Naive thymus-derived CD8-positive, alpha-beta T cell (primary cell): ENCODE data around the gene GGN. TPM values are rescaled to one million over a fixed set of nuclear protein-coding genes. Genes with fewer than 3 reads are reported as not detected.
"Not testable (repeated sequence)": the region's sequence is repeated elsewhere in the genome, so short reads cannot be mapped to it uniquely, and the experiment has no call there.

Experiments
- ATAC-seq, 2 donors: fragments of 150-1000 bp; cut with Tn5 transposase in 1 of 2; sonication (Bioruptor Pico), chemical (Tn5 transposase) in 1 of 2; 1 replicate in 1 of 2; 2 replicates in 1 of 2; pipeline ENCODE4 v1.10.0; 2021; ENCODE audit warnings: mild to moderate bottlenecking in 2 of 2, moderate library complexity in 2 of 2
- POLR2A ChIA-PET: fragments of 350-600 bp; sonication (Branson Sonifier 250); formaldehyde crosslinking; loops from one replicate; lab custom pipeline; 2021; ENCODE audit warnings: antibody characterized with exemption; lab: Charles Lee
- DNase-seq, 10 donors: peaks; one replicate each; pipeline versions ENCODE4 v3.0.0 to v3.0.0-alpha.2; 2020 to 2022
- H3K27ac Mint-ChIP-seq, 10 donors: one replicate each; pipeline ENCODE4 v1.8.0; 2020 to 2022; ENCODE audit warnings: mild to moderate bottlenecking in 10 of 10, mixed read lengths in 10 of 10, moderate library complexity in 4 of 10, inconsistent platforms in 1 of 10
- H3K27me3 Mint-ChIP-seq, 5 donors: one replicate each; pipeline ENCODE4 v1.8.0; 2021 to 2022; ENCODE audit warnings: mixed read lengths in 5 of 5
- H3K36me3 Mint-ChIP-seq, 3 donors: one replicate each; pipeline ENCODE4 v1.8.0; 2020 to 2022; ENCODE audit warnings: mixed read lengths in 3 of 3, mild to moderate bottlenecking in 2 of 3, inconsistent platforms in 1 of 3
- H3K4me1 Mint-ChIP-seq, 4 donors: one replicate each; pipeline ENCODE4 v1.8.0; 2021 to 2022; ENCODE audit warnings: mixed read lengths in 4 of 4
- H3K4me3 Mint-ChIP-seq, 10 donors: one replicate each; pipeline ENCODE4 v1.8.0; 2020 to 2022; ENCODE audit warnings: mild to moderate bottlenecking in 10 of 10, mixed read lengths in 10 of 10, moderate library complexity in 6 of 10, inconsistent platforms in 1 of 10
- H3K9me3 Mint-ChIP-seq, 9 donors: one replicate each; pipeline ENCODE4 v1.8.0; 2020 to 2022; ENCODE audit warnings: mixed read lengths in 9 of 9, mild to moderate bottlenecking in 3 of 9, inconsistent platforms in 1 of 9, moderate library complexity in 1 of 9
- polyA plus RNA-seq, 3 donors: library from polyadenylated mRNA; unstranded; fragments of 300-500 nt; fragmentation: Illumina TruSeq; gene quantifications; one replicate each; pipeline ENCODE4 v1.2.3, GENCODE V29; 2021
- total RNA-seq, 8 experiments: library from RNA in 2 of 8; stranded (reverse) in 2 of 8; gene quantifications; one replicate each; pipeline ENCODE4 v1.2.3 and lab custom pipeline; 2021 to 2026

The GGN gene
- total RNA-seq: not detected
- polyA plus RNA-seq: not detected
- total RNA-seq (lab: John Stamatoyannopoulos, UW): 0 to 0.22 (median 0.04) reads per million in 6 experiments

GRCh38 chr19:38387550-38388348, at the start of gene GGN:
GGN (minus strand) TSS chr19:38388034; CDS start chr19:38387261, 773 bp downstream.
- Mint-ChIP-seq H3K4me1 (peaks cover 11 to 23% (median 21%) of the 10 kb centered on the region in 4 donors), H3K9me3 (no peaks in the 10 kb centered on the region), H3K36me3 (peaks cover 0 to 37% (median 19%) of the 10 kb centered on the region in 3 donors), H3K27me3 (peaks cover 10 to 44% (median 27%) of the 10 kb centered on the region in 5 donors), H3K4me3 (peak within 1 kb of the TSS; percentile 81 to 97 (median 92)), H3K27ac (peak within 1 kb of the TSS; percentile 20 to 95 (median 82))
- DNase-seq (peak; percentile 55 to 85 (median 72)), ATAC-seq (peak; percentile 74 to 75)
- POLR2A ChIA-PET: interaction anchor here (0.7 to 6.4 kb wide), 7 partner anchors 9 to 231 kb away, joined by 3 to 48 read pairs (median 3); partner anchors contain the start of genes EIF3K, FAM98C and PSMD8

GRCh38 chr19:38437295-38437694, 49.5 kb upstream of the GGN start:
- Mint-ChIP-seq H3K4me3 (no peak overlapping the region), H3K27ac (peak overlapping the region in 1 of 10 donors; percentile 49), H3K4me1 (peaks cover 9 to 12% (median 10%) of the 10 kb centered on the region in 4 donors), H3K9me3 (peaks cover 0 to 2% (median 0%) of the 10 kb centered on the region in 9 donors), H3K36me3 (no peaks in the 10 kb centered on the region), H3K27me3 (peaks cover 14 to 56% (median 23%) of the 10 kb centered on the region in 5 donors)
- POLR2A ChIA-PET: interaction anchor here (0.7 kb wide), 1 partner anchor 23 kb away, joined by 3 read pairs; no protein-coding TSS in a partner anchor
- DNase-seq: no peak
- no peak for ATAC-seq

GRCh38 chr19:38434549-38435051, 46.8 kb upstream of the GGN start:
- DNase-seq: no peak
- Mint-ChIP-seq H3K9me3 (peaks cover 0 to 2% (median 0%) of the 10 kb centered on the region in 9 donors), H3K4me1 (peaks cover 5 to 12% (median 9%) of the 10 kb centered on the region in 4 donors), H3K27ac (peak overlapping the region in 1 of 10 donors; percentile 49), H3K36me3 (no peaks in the 10 kb centered on the region), H3K4me3 (peak overlapping the region in 1 of 10 donors; percentile 37), H3K27me3 (peaks cover 14 to 46% (median 20%) of the 10 kb centered on the region in 5 donors)
- POLR2A ChIA-PET: no interaction called here
- no peak for ATAC-seq

- DNase-seq (peak in 1 of 10 donors; percentile 18), ATAC-seq (peak; percentile 52 to 75)
- Mint-ChIP-seq H3K27me3 (peaks cover 13 to 43% (median 19%) of the 10 kb centered on the region in 5 donors), H3K9me3 (peaks cover 0 to 2% (median 0%) of the 10 kb centered on the region in 9 donors), H3K4me3 (peak within 1 kb of the TSS in 6 of 10 donors; percentile 28 to 68 (median 54)), H3K27ac (peak within 1 kb of the TSS in 3 of 10 donors; percentile 11 to 60 (median 49)), H3K36me3 (no peaks in the 10 kb centered on the region), H3K4me1 (peaks cover 5 to 12% (median 9%) of the 10 kb centered on the region in 4 donors)
- POLR2A ChIA-PET: no interaction called here
Measured at GRCh38 chr19:38433268-38433733, 45.5 kb upstream of the GGN start, which contains the start of gene RYR1. RYR1 (plus strand) TSS chr19:38433691; CDS start chr19:38433830, 139 bp downstream.

GRCh38 chr19:38430931-38431330, 43.1 kb upstream of the GGN start:
- H3K27ac Mint-ChIP-seq: no peak overlapping the region
- ATAC-seq: no peak
- POLR2A ChIA-PET: no interaction called here
- H3K36me3 Mint-ChIP-seq: no peaks in the 10 kb centered on the region
- no peak overlapping the region for H3K4me3 Mint-ChIP-seq
- peaks cover 7 to 30% (median 13%) of the 10 kb centered on the region in 5 donors for H3K27me3 Mint-ChIP-seq
- H3K9me3 Mint-ChIP-seq: no peaks in the 10 kb centered on the region
- no peak for DNase-seq
- H3K4me1 Mint-ChIP-seq: peaks cover 6 to 18% (median 14%) of the 10 kb centered on the region in 4 donors

GRCh38 chr19:38429811-38430156, 42.0 kb upstream of the GGN start:
- H3K4me1 Mint-ChIP-seq: peaks cover 6 to 28% (median 16%) of the 10 kb centered on the region in 4 donors
- no peaks in the 10 kb centered on the region for H3K36me3 Mint-ChIP-seq
- no peaks in the 10 kb centered on the region for H3K9me3 Mint-ChIP-seq
- POLR2A ChIA-PET: no interaction called here
- H3K27ac Mint-ChIP-seq: no peak overlapping the region
- H3K27me3 Mint-ChIP-seq: peaks cover 7 to 21% (median 12%) of the 10 kb centered on the region in 5 donors
- no peak overlapping the region for H3K4me3 Mint-ChIP-seq
- DNase-seq: no peak
- no peak for ATAC-seq

- no peak overlapping the region for H3K4me3 Mint-ChIP-seq
- peaks cover 5 to 21% (median 9%) of the 10 kb centered on the region in 5 donors for H3K27me3 Mint-ChIP-seq
- ATAC-seq (no peak), DNase-seq (no peak)
- H3K27ac Mint-ChIP-seq: peak overlapping the region in 1 of 10 donors; percentile 19
- H3K9me3 Mint-ChIP-seq: no peaks in the 10 kb centered on the region
- POLR2A ChIA-PET: no interaction called here
- H3K4me1 Mint-ChIP-seq: peaks cover 4 to 24% (median 14%) of the 10 kb centered on the region in 4 donors
- no peaks in the 10 kb centered on the region for H3K36me3 Mint-ChIP-seq
Measured at GRCh38 chr19:38429055-38429810, 41.4 kb upstream of the GGN start.

- H3K36me3 Mint-ChIP-seq, H3K27ac Mint-ChIP-seq, H3K9me3 Mint-ChIP-seq, H3K4me3 Mint-ChIP-seq, DNase-seq, POLR2A ChIA-PET, ATAC-seq: not testable (repeated sequence)
- Mint-ChIP-seq H3K27me3 (peaks cover 0 to 19% (median 3%) of the 10 kb centered on the region in 5 donors), H3K4me1 (peaks cover 1 to 16% (median 8%) of the 10 kb centered on the region in 4 donors)
Measured at GRCh38 chr19:38427035-38427677, 39.3 kb upstream of the GGN start.

GRCh38 chr19:38425810-38426466, 38.1 kb upstream of the GGN start, which contains the start of gene RASGRP4:
RASGRP4 (minus strand) TSS chr19:38426219; CDS start chr19:38426091, 128 bp downstream.
- DNase-seq (peak in 7 of 10 donors; percentile 11 to 53 (median 47)), ATAC-seq (peak; percentile 53 to 96)
- Mint-ChIP-seq H3K27me3 (peaks cover 0 to 19% (median 3%) of the 10 kb centered on the region in 5 donors), H3K36me3 (no peaks in the 10 kb centered on the region), H3K9me3 (no peaks in the 10 kb centered on the region), H3K4me1 (peaks cover 1 to 16% (median 8%) of the 10 kb centered on the region in 4 donors), H3K27ac (peak within 1 kb of the TSS in 4 of 10 donors; percentile 23 to 70 (median 45)), H3K4me3 (peak within 1 kb of the TSS; percentile 38 to 81 (median 68))
- POLR2A ChIA-PET: interaction anchor here (1.0 kb wide), 1 partner anchor 9 kb away, joined by 4 read pairs; no protein-coding TSS in a partner anchor

GRCh38 chr19:38425222-38425809, 37.5 kb upstream of the GGN start:
- peaks cover 0 to 19% (median 3%) of the 10 kb centered on the region in 5 donors for H3K27me3 Mint-ChIP-seq
- no peak overlapping the region for H3K27ac Mint-ChIP-seq
- no peaks in the 10 kb centered on the region for H3K36me3 Mint-ChIP-seq
- DNase-seq (no peak), ATAC-seq (no peak)
- peak overlapping the region in 5 of 10 donors; percentile 48 to 65 (median 52) for H3K4me3 Mint-ChIP-seq
- POLR2A ChIA-PET: interaction anchor here (0.7 to 1.0 kb wide), 2 partner anchors 8 to 80 kb away, joined by 4 read pairs; no protein-coding TSS in a partner anchor
- H3K4me1 Mint-ChIP-seq: peaks cover 1 to 16% (median 8%) of the 10 kb centered on the region in 4 donors
- H3K9me3 Mint-ChIP-seq: no peaks in the 10 kb centered on the region
